HEK293T (cell line): ENCODE measurements around the gene TUBB4A.

Source experiments
- BHLHE40 ChIP-seq: fragments of 450-650 bp; IDR thresholded peaks from 2 replicates; pipeline ENCODE4 v1.6.1; 2016; ENCODE audit warnings: mild to moderate bottlenecking, moderate library complexity, borderline replicate concordance
- CTBP1 ChIP-seq: fragments of 450-650 bp; IDR thresholded peaks from 2 replicates; pipeline ENCODE4 v1.6.1; 2016; ENCODE audit warnings: borderline replicate concordance
- ELF4 ChIP-seq: fragments of 450-650 bp; IDR thresholded peaks from 2 replicates; pipeline ENCODE4 v1.6.1; 2017; ENCODE audit warnings: antibody characterized with exemption
- FOXK2 ChIP-seq: fragments of 450-650 bp; IDR thresholded peaks from 2 replicates; pipeline ENCODE4 v1.6.1; 2016; ENCODE audit warnings: mild to moderate bottlenecking
- SUZ12 ChIP-seq: fragments of 450-650 bp; IDR thresholded peaks from 2 replicates; pipeline ENCODE4 v1.6.1; 2016; ENCODE audit warnings: mild to moderate bottlenecking
- ZNF384 ChIP-seq: fragments of 450-650 bp; IDR thresholded peaks from 2 replicates; pipeline ENCODE4 v1.6.1; 2016

GRCh38 chr19:6484831-6485230, 17.3 kb downstream of the TUBB4A start:
- no peak for TF ChIP-seq FOXK2
- no peak for TF ChIP-seq ELF4
- no peak for TF ChIP-seq BHLHE40
- TF ChIP-seq SUZ12 = no peak
- TF ChIP-seq ZNF384 = no peak
- no peak for TF ChIP-seq CTBP1
